Activated CD4-positive, alpha-beta T cell treated with anti-CD3 and anti-CD28 coated beads for 4 hours (primary cell): Measurements from ENCODE around the gene TMEM217.
A peak's percentile ranks its signal among the peaks of the same experiment; 100 is the strongest.

Experiments
- DNase-seq, 2 donors: peaks; one replicate each; pipeline ENCODE4 v3.0.0-alpha.2; 2020

TMEM217 gene

GRCh38 chr6:37279366-37280134, 21.6 kb upstream of the TMEM217 start:
- DNase-seq: no peak

- DNase-seq: no peak
Observed at GRCh38 chr6:37277001-37277409, 19.1 kb upstream of the TMEM217 start.

DNA sequence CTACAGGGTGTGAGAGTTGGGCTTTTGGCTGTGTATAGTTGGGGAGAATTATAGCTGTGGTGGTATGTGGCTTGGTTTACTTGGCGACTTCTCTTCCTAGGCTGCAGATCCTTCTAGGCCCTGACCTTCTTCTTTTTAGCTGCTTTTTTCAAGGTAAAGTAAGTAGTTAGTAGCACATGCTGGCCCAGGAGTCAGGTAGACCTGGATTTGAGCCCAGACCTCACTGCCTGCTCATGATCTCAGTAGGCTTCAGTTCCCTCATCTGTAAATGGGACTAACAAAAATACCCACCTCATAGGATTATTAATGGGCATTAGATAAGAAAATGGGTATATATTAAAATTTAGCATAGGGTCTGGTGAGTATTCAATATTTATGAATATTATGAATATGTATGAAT, 17.4 kb upstream of the TMEM217 start:
- DNase-seq: no peak

- DNase-seq: no peak
Observed at GRCh38 chr6:37273690-37274089, 15.7 kb upstream of the TMEM217 start.

- DNase-seq: no peak
Observed at GRCh38 chr6:37272834-37273566, 15.1 kb upstream of the TMEM217 start.

GRCh38 chr6:37269105-37269504, 11.2 kb upstream of the TMEM217 start:
- no peak for DNase-seq

- no peak for DNase-seq
Observed at GRCh38 chr6:37265860-37266259, 7.9 kb upstream of the TMEM217 start.

DNA sequence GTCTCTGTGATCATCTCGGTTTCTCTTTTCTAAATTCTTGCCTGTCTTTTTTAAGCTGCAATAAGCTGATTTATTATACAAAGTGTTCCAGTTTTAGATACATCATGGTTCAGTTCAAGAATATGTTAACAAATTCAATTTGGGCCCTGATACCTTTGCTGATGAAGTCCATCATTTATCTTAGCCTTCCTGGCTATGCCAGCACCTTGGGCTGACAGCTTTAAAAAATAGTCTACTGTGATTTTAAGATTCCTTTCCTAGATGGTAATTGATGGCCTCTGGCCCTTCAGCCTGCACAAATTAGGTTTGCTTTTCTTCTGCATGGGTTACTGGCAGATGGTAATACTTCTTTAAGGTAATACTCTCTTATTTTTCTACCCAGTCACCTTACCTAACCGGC, 7.1 kb upstream of the TMEM217 start:
- DNase-seq: no peak

GRCh38 chr6:37262446-37263026, 4.6 kb upstream of the TMEM217 start:
- DNase-seq: no peak

DNA sequence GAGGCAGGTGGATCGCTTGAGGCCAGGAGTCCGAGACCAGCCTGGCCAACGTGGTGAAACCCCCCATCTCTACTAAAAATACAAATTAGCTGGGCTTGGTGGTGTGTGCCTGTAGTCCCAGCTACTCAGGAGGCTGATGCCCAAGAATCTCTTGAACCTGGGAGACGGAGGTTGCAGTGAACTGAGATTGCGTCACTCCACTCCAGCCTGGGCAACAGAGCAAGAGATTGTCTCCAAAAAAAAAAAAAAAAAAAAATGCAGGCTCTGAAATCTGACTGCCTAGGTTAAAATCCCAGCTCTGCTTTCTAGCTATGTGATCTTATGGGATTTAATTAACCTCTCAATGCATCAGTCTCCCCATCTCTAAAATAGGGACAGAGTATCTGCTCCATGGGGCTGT, 3.3 kb upstream of the TMEM217 start:
- DNase-seq: no peak

DNA sequence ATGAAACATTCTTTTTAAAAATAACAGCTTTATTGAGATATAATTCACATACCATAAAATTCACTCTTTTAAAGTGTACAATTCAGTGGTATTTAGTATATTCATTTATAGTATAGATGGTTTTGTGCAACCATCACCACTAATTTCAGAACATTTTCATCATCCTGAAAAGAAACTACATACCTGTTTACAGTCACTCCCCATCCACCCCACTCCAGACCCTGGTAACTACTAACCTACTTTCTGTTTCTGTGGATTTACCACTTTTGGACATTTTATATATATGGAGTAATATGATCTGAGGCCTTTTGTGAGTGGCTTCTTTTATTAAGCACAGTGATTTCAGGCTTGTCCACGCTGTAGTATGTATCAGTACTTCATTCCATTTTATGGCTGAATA, 2.5 kb upstream of the TMEM217 start:
- no peak for DNase-seq

- DNase-seq: no peak
Observed at GRCh38 chr6:37260040-37260439, 2.1 kb upstream of the TMEM217 start.

DNA sequence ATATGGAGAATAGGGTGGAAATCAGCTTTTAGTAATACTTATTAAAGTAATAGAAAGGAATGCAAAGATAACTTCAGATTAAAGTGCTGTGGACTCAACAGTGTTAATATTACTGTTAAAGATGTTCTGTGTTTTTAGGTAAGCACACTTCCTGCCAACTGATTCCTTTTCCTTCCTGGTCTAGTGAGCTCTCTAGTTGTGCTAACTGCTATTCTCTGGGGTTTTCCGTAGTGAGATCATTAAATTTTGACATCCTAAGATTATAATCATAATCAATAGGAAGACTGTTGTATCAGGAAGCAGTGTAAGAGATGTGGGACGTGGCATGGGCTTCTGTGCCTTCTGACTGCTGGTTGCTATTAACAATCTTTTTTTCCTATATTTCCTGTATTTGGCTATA, 1.2 kb upstream of the TMEM217 start:
- DNase-seq: peak in 1 of 2 donors; percentile 7

- no peak for DNase-seq
Observed at GRCh38 chr6:37258405-37259105, 611 bp upstream of the TMEM217 start.

DNA sequence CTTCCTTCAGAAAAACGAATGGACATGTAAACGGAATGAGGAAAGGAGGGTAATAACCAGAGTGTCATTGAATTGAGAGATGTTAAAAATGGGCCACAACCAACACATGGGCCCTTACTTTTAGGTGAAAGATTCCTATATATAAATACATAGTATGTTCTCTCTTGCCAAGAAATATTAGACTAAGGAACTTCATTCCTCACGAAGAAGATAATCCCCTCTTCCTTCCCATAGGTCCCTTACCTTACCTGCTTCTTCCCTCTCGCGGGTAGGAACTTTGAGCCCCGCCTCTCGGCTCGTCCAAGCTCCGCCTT, 667 bp downstream of the TMEM217 start:
- no peak for DNase-seq

DNA sequence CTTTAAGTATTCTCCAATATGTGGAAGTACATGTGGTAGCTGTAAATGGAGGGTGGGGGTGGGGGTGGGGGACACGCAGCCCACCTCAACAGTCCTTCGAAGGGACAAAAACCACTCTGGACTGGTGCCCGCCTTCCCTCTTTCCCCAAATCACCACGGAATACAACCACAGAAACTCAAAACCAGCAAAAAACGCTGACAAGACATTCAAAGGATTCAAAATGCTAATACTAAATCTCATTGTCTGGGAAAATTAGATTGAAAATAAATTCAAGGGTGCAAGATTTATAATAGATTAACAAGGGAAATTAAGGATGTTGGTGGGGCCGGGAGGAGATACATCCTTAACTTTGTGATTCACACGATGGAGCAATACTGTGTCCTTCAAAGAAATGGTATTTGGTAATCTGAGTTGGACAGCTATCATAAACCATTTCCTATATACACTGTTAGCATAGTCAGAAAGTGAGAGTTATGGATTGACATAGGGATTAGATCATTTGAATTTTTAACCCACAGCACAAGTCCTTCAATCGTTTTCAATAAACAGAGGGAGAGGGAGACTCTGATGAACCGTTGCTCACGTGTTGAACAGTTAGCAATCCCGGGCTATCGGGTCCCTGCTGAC, 1.1 kb downstream of the TMEM217 start:
- no peak for DNase-seq

DNA sequence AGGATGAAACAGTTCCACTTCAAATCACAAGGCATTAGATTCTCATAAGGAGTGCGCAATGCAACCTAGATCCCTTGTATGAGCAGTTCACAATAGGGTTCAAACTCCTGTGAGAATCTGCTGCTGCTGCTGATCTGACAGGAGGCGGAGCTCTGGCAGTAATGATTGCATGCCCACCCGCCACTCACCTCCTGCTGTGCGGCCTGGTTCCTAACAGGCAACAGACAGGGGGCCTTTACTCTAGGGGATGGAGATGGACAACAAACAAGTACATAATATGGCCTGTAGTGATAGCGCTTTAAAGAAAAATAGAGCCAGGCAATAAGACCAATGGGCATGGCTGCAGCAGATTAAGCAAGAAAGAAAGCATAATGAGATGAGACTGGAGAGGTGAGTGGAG, 3.1 kb downstream of the TMEM217 start:
- no peak for DNase-seq

- DNase-seq: no peak
Observed at GRCh38 chr6:37253486-37254007, 4.4 kb downstream of the TMEM217 start.

GRCh38 chr6:37251211-37251780, 6.6 kb downstream of the TMEM217 start:
- DNase-seq: no peak

DNA sequence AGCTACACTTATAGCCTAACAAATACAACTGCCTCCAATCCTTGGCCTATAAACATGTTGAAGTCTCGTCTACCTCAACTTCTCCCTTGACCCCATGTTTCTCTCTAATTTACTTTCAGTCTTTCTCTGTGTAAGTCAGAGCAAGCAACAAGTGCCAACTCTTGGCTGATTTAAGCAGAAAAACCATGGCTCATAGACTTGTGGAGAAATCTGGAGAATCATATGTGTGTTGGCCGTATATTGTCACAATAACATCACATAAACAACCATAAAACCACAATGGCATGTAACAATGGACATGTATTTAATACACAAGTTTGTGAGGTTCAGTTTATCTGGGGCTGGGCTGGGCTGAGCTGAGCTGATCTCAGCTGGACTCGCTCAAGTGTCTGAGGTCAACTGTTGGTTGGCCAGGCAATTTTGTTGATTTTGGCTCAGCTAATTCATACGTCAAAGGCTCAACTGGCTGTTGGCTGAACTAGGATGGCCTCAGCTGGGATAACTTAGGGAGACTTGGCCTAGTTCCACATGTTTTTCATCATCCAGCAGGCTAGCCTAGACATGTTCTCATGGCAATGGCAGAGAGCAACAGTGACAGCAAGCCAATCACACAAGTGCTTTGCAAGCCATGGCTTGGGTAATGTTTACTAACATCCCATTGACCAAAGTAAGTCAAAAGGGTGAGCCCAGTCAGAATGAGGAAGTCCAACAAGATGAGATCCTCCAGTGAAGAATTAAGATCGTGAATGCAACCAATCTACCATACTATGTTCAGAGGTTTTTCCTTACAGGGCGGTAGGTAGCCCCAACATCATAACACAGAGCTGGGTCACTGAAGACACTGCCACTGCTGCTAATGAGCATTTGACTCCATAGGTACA, 13.3 kb downstream of the TMEM217 start:
- DNase-seq: no peak

- no peak for DNase-seq
Observed at GRCh38 chr6:37243816-37244370, 14.1 kb downstream of the TMEM217 start.
